GM23248 (cell line): ENCODE measurements around the gene CDK7. TPM values are rescaled to one million over a fixed set of nuclear protein-coding genes. Genes with fewer than 3 reads are reported as not detected.

ENCODE experiments used
- DNase-seq: peaks from one replicate; pipeline ENCODE4 v3.0.0-alpha.2; 2015
- H2AFZ ChIP-seq: fragments of 200-600 bp; sonication (generic); 2 replicates; pipeline ENCODE4 v1.6.1; 2016; ENCODE audit warnings: antibody characterized with exemption
- H3F3A ChIP-seq: fragments of 200-600 bp; sonication (generic); 2 replicates; pipeline ENCODE4 v1.6.1; 2016; ENCODE audit warnings: mild to moderate bottlenecking, antibody characterized with exemption, mixed run types; ENCODE audit not compliant: insufficient read depth
- H3K27ac ChIP-seq: fragments of 200-600 bp; sonication (generic); 2 replicates; pipeline ENCODE4 v1.5.1; 2016; ENCODE audit warnings: mild to moderate bottlenecking
- H3K27me3 ChIP-seq: fragments of 200-600 bp; sonication (generic); replicated peaks from 2 replicates; pipeline ENCODE4 v1.6.1; 2016; ENCODE audit warnings: mild to moderate bottlenecking; ENCODE audit not compliant: insufficient read depth
- H3K36me3 ChIP-seq: fragments of 200-600 bp; sonication (generic); 2 replicates; pipeline ENCODE4 v1.6.1; 2016; ENCODE audit warnings: low read depth, mild to moderate bottlenecking
- H3K4me1 ChIP-seq: fragments of 200-600 bp; sonication (generic); 2 replicates; pipeline ENCODE4 v1.6.1; 2016; ENCODE audit warnings: mild to moderate bottlenecking; ENCODE audit not compliant: insufficient read depth
- H3K4me2 ChIP-seq: fragments of 200-600 bp; sonication (generic); one replicate; pipeline ENCODE4 v1.6.1; 2016; ENCODE audit warnings: mild to moderate bottlenecking; ENCODE audit not compliant: unreplicated experiment
- H3K4me3 ChIP-seq: fragments of 200-600 bp; sonication (generic); 2 replicates; pipeline ENCODE4 v1.5.1; 2016; ENCODE audit warnings: mild to moderate bottlenecking
- H3K79me2 ChIP-seq: fragments of 200-600 bp; sonication (generic); 2 replicates; pipeline ENCODE4 v1.6.1; 2016; ENCODE audit warnings: mild to moderate bottlenecking; ENCODE audit not compliant: insufficient read depth
- H3K9ac ChIP-seq: fragments of 200-600 bp; sonication (generic); 2 replicates; pipeline ENCODE4 v1.6.1; 2016; ENCODE audit warnings: mild to moderate bottlenecking
- H3K9me2 ChIP-seq: fragments of 200-600 bp; sonication (generic); 2 replicates; pipeline ENCODE4 v1.6.1; 2016; ENCODE audit warnings: mixed run types, mild to moderate bottlenecking, moderate library complexity; ENCODE audit not compliant: insufficient read depth
- H3K9me3 ChIP-seq: fragments of 200-600 bp; sonication (generic); one replicate; pipeline ENCODE4 v1.6.1; 2017; ENCODE audit warnings: low read depth
- H4K20me1 ChIP-seq: fragments of 200-600 bp; sonication (generic); 2 replicates; pipeline ENCODE4 v1.6.0; 2016; ENCODE audit not compliant: insufficient read depth
- EZH2 ChIP-seq: fragments of 200-600 bp; sonication (generic); IDR thresholded peaks from 2 replicates; pipeline ENCODE4 v1.6.1; 2018; ENCODE audit warnings: antibody characterized with exemption, mild to moderate bottlenecking; ENCODE audit not compliant: insufficient read depth, poor library complexity, severe bottlenecking
- EZH2phosphoT487 ChIP-seq: fragments of 200-600 bp; sonication (generic); IDR thresholded peaks from 2 replicates; pipeline ENCODE4 v1.6.1; 2018; ENCODE audit warnings: antibody characterized with exemption, moderate library complexity, mild to moderate bottlenecking, low read depth; ENCODE audit not compliant: insufficient read depth
- WGBS, 2 experiments: methylation state at CpG; one replicate each; pipeline ENCODE4 v1.1.6; 2015 to 2017; ENCODE audit warnings: low lambda C conversion rate in 2 of 2, low coverage in 1 of 2; ENCODE audit errors: missing lambda C conversion rate in 2 of 2; 5-methylcytosine and 5-hydroxymethylcytosine counted together
- in situ Hi-C: fragments of 300-500 bp; cut with MboI; formaldehyde crosslinking; loops from 2 replicates; pipeline ENCODE4 v1.15.0; 2020
- polyA plus RNA-seq: library from polyadenylated mRNA; unstranded; fragments of >200 nt; fragmentation: Nextera tagmentation; extraction: Ambion mirVana; gene quantifications from 2 replicates; pipeline ENCODE4 v1.2.1, GENCODE V29; 2016
- total RNA-seq: library from RNA; depleted of rRNA; stranded (reverse); fragments of >200 nt; shearing (Covaris generic); gene quantifications from 2 replicates; pipeline ENCODE4 v1.2.3, GENCODE V29; 2014

The CDK7 gene
- total and polyA plus RNA-seq, 2 experiments from 2014 or later: 55.7 to 60.4 TPM

- H3K4me1 ChIP-seq: no peaks in the 10 kb centered on the region
- H3K9ac ChIP-seq: no peak overlapping the region
- DNase-seq: no peak
- no peaks in the 10 kb centered on the region for H3K9me3 ChIP-seq
- peaks cover 14% of the 10 kb centered on the region for H3K36me3 ChIP-seq
- H3K4me2 ChIP-seq: no peak overlapping the region
- TF ChIP-seq EZH2phosphoT487 (no peak), EZH2 (no peak)
- no peaks in the 10 kb centered on the region for H4K20me1 ChIP-seq
- H3K9me2 ChIP-seq: no peaks in the 10 kb centered on the region
- H3K4me3 ChIP-seq: no peak overlapping the region
- no peaks in the 10 kb centered on the region for H3K27me3 ChIP-seq
- in situ Hi-C loops: no loop called here
- no peak overlapping the region for H3K27ac ChIP-seq
- 92 to 96% methylated on average over 5 of the region's 5 CpGs for WGBS, 2 experiments
- H3F3A ChIP-seq: peaks cover 9% of the 10 kb centered on the region; the same call in 1 of the 2 replicates
- H3K79me2 ChIP-seq: no peaks in the 10 kb centered on the region
- H2AFZ ChIP-seq: no peak overlapping the region
Measured at GRCh38 chr5:69285448-69286116, 50.9 kb downstream of the CDK7 start.

GRCh38 chr5:69288069-69288468 is 53.4 kb downstream of the CDK7 start:
- no peak for TF ChIP-seq EZH2phosphoT487
- no peak for TF ChIP-seq EZH2
- H3K9ac ChIP-seq: no peak overlapping the region
- 0 out of 2 replicates have a peak, but pooled peaks cover 5% of the 10 kb centered on the region for H3K36me3 ChIP-seq
- H3K4me2 ChIP-seq: no peak overlapping the region
- no peaks in the 10 kb centered on the region for H3K27me3 ChIP-seq
- H3K4me3 ChIP-seq: no peak overlapping the region
- 0 out of 2 replicates have a peak, but pooled peaks cover 4% of the 10 kb centered on the region for H3F3A ChIP-seq
- H4K20me1 ChIP-seq: no peaks in the 10 kb centered on the region
- no peak overlapping the region for H3K27ac ChIP-seq
- in situ Hi-C loops: no loop called here
- H3K9me2 ChIP-seq: no peaks in the 10 kb centered on the region
- no peaks in the 10 kb centered on the region for H3K9me3 ChIP-seq
- H3K4me1 ChIP-seq: no peaks in the 10 kb centered on the region
- DNase-seq: no peak
- no peak overlapping the region for H2AFZ ChIP-seq
- H3K79me2 ChIP-seq: no peaks in the 10 kb centered on the region
- 74 to 80% methylated on average over 2 of the region's 2 CpGs for WGBS, 2 experiments

GRCh38 chr5:69288688-69289087 is 54.0 kb downstream of the CDK7 start:
- 94 to 100% methylated on average over 1 of the region's 1 CpG for WGBS, 2 experiments
- 0 out of 2 replicates have a peak, but pooled peaks cover 4% of the 10 kb centered on the region for H3F3A ChIP-seq
- DNase-seq: no peak
- no peak overlapping the region for H2AFZ ChIP-seq
- TF ChIP-seq EZH2: no peak
- TF ChIP-seq EZH2phosphoT487: no peak
- no peaks in the 10 kb centered on the region for H4K20me1 ChIP-seq
- H3K9me3 ChIP-seq: no peaks in the 10 kb centered on the region
- H3K9ac ChIP-seq: no peak overlapping the region
- no peak overlapping the region for H3K4me2 ChIP-seq
- in situ Hi-C loops: no loop called here
- H3K4me1 ChIP-seq: no peaks in the 10 kb centered on the region
- no peak overlapping the region for H3K4me3 ChIP-seq
- no peaks in the 10 kb centered on the region for H3K9me2 ChIP-seq
- H3K36me3 ChIP-seq: 0 out of 2 replicates have a peak, but pooled peaks cover under 1% of the 10 kb centered on the region
- no peak overlapping the region for H3K27ac ChIP-seq
- no peaks in the 10 kb centered on the region for H3K79me2 ChIP-seq
- H3K27me3 ChIP-seq: no peaks in the 10 kb centered on the region

GRCh38 chr5:69292306-69292705 is 57.6 kb downstream of the CDK7 start:
- 97 to 98% methylated on average over 2 of the region's 2 CpGs for WGBS, 2 experiments
- H3K4me1 ChIP-seq: peaks cover 4% of the 10 kb centered on the region; the same call in 1 of the 2 replicates
- H3K27ac ChIP-seq: no peak overlapping the region
- H2AFZ ChIP-seq: no peak overlapping the region
- H3K36me3 ChIP-seq: no peaks in the 10 kb centered on the region
- no peaks in the 10 kb centered on the region for H3K79me2 ChIP-seq
- no peaks in the 10 kb centered on the region for H4K20me1 ChIP-seq
- no peak overlapping the region for H3K4me3 ChIP-seq
- TF ChIP-seq EZH2phosphoT487 (no peak), EZH2 (no peak)
- peaks cover 4% of the 10 kb centered on the region; the same call in 1 of the 2 replicates for H3F3A ChIP-seq
- H3K9me2 ChIP-seq: no peaks in the 10 kb centered on the region
- no peak overlapping the region for H3K9ac ChIP-seq
- DNase-seq: no peak
- no peak overlapping the region for H3K4me2 ChIP-seq
- H3K27me3 ChIP-seq: no peaks in the 10 kb centered on the region
- in situ Hi-C loops: no loop called here
- no peaks in the 10 kb centered on the region for H3K9me3 ChIP-seq
